SKM-1 treated with dmso at 0.1 percent for 144 hours (cell line): ENCODE data around the gene SHISAL2A.
"Not testable (repeated sequence)": the region's sequence is repeated elsewhere in the genome, so short reads cannot be mapped to it uniquely, and the experiment has no call there.

ENCODE experiments used
- DNase-seq: peaks from one replicate; lab custom pipeline; 2025; ENCODE audit not compliant: unreplicated experiment; lab: John Stamatoyannopoulos, UW

SHISAL2A gene

GRCh38 chr1:52683367-52683940 is 50.5 kb downstream of the SHISAL2A start:
- no peak for DNase-seq

GRCh38 chr1:52684545-52684944 is 51.6 kb downstream of the SHISAL2A start:
- DNase-seq: no peak

- peak; percentile 79 for DNase-seq
These were observed 53.3 kb downstream of the SHISAL2A start for GRCh38 chr1:52686261-52686751.

- DNase-seq: no peak
These were observed 53.9 kb downstream of the SHISAL2A start for GRCh38 chr1:52686830-52687229.

GRCh38 chr1:52691821-52692220 is 58.9 kb downstream of the SHISAL2A start:
- no peak for DNase-seq

GRCh38 chr1:52692697-52693096 is 59.7 kb downstream of the SHISAL2A start:
- no peak for DNase-seq

GRCh38 chr1:52693351-52693750 is 60.4 kb downstream of the SHISAL2A start:
- DNase-seq: not testable (repeated sequence)

GRCh38 chr1:52693843-52694242 is 60.9 kb downstream of the SHISAL2A start:
- DNase-seq: no peak

GRCh38 chr1:52695627-52696026 is 62.7 kb downstream of the SHISAL2A start:
- no peak for DNase-seq

- peak; percentile 67 for DNase-seq
These were observed 65.1 kb downstream of the SHISAL2A start, which contains the start of gene COA7 for GRCh38 chr1:52697795-52698674. Gene COA7 (minus strand): TSS chr1:52698347. CDS start chr1:52698326, 21 bp downstream.

- peak; percentile 87 for DNase-seq
These were observed 70.2 kb downstream of the SHISAL2A start for GRCh38 chr1:52702886-52703787.

GRCh38 chr1:52706136-52706670 is 73.2 kb downstream of the SHISAL2A start:
- no peak for DNase-seq
